ENCODE measurements around the gene FKBP1A. TPM values are rescaled to one million over a fixed set of nuclear protein-coding genes. Genes with fewer than 3 reads are reported as not detected.
A peak's percentile ranks its signal among the peaks of the same experiment; 100 is the strongest.

Gene FKBP1A
- total RNA-seq, 1 donor from 2014 or later = 187 TPM

DNA sequence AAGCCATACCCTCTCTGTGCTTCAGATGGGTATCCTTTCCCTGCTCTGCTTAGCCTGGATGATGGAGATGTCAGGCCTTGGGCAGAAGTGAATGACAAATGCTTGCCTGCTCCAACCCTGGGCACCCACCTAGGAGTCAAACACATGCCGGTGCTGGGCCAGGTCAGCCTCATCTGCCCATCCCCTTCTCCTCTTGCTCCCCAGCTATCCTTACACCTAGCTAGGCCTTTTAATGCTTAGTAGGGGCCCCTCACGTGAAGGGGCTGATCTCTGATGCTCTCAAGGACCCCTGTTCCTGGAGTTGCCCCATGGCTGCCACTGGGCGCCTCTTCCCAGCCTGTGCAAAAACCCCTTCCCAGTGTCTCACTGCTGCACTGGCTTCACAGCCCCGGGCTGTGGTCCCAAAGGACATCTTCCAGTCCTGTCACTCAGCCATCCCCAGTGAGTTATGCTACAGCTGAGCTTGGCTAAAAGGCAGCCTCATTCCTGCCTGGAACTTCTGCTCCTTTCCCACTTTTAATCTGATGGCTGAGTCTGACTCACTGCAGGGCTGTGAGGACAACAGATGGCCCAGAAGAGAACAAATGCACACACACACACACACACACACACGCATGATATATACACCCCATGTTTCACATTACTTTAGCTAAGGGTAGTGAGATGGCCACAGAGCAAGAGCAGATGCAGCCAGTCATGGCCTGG lies 51.1 kb downstream of the FKBP1A start:
- TF ChIP-seq, protein P1, sequence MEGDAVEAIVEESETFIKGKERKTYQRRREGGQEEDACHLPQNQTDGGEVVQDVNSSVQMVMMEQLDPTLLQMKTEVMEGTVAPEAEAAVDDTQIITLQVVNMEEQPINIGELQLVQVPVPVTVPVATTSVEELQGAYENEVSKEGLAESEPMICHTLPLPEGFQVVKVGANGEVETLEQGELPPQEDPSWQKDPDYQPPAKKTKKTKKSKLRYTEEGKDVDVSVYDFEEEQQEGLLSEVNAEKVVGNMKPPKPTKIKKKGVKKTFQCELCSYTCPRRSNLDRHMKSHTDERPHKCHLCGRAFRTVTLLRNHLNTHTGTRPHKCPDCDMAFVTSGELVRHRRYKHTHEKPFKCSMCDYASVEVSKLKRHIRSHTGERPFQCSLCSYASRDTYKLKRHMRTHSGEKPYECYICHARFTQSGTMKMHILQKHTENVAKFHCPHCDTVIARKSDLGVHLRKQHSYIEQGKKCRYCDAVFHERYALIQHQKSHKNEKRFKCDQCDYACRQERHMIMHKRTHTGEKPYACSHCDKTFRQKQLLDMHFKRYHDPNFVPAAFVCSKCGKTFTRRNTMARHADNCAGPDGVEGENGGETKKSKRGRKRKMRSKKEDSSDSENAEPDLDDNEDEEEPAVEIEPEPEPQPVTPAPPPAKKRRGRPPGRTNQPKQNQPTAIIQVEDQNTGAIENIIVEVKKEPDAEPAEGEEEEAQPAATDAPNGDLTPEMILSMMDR (IDR thresholded peaks at IDR 0.05) = no peak
- H3K4me1 Mint-ChIP-seq (ENCODE audit: unreplicated experiment) = peaks cover 5% of the 10 kb centered on the region
- peak; percentile 73 for DNase-seq (ENCODE audit: extremely low spot score, unreplicated experiment)
- H3K36me3 Mint-ChIP-seq (ENCODE audit: unreplicated experiment) = no peaks in the 10 kb centered on the region
- H3K27ac Mint-ChIP-seq (ENCODE audit: unreplicated experiment) = no peak overlapping the region
- H3K9me3 Mint-ChIP-seq (ENCODE audit: unreplicated experiment) = peaks cover 7% of the 10 kb centered on the region
- no peaks in the 10 kb centered on the region for H3K27me3 Mint-ChIP-seq (ENCODE audit: unreplicated experiment)
- no peak overlapping the region for H3K4me3 Mint-ChIP-seq (ENCODE audit: unreplicated experiment)

DNA sequence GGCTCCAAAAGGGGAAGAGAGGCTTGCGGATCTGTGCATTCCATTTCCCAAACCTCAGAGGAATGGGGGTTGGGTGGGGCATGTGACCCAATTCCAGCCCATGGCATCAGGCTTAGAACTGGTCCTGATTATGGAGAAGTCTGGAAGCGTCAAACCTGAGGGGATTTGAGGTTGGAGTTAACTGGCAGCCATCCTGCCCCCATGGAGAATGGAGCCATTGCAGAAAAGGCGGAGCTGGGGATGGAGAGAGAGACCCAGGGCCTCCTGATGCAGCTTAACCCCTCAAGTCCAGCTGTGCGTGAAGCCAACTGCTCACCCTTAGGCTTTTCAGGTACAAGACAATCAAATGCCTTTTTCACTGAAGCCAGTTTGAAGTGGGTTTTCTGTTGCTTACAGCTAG lies 54.1 kb downstream of the FKBP1A start:
- peaks cover 1% of the 10 kb centered on the region for H3K36me3 Mint-ChIP-seq (ENCODE audit: unreplicated experiment)
- H3K4me3 Mint-ChIP-seq (ENCODE audit: unreplicated experiment) = no peak overlapping the region

DNA sequence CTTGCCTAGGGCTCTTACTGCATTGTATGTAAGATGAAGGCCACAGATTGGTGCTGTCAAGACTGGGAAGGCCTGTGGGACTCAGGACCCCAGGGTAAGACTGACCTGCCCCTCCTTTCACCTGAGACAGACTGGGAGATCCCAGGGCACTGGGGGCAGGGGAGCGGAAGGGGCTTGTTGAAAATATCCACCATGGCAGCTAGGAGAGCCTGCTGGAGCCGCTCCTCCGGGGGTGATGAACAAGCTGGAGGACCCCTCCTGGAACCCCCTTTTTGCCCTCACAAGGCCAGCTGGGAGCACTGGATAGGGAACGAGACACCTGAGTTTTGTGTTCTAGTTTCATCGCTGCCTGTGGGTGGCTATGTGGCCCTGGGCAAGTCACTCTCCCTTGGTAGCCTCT lies 54.8 kb downstream of the FKBP1A start:
- no peaks in the 10 kb centered on the region for H3K9me3 Mint-ChIP-seq (ENCODE audit: unreplicated experiment)
- TF ChIP-seq, protein P1 (IDR thresholded peaks at IDR 0.05) = no peak
- peaks cover 4% of the 10 kb centered on the region for H3K36me3 Mint-ChIP-seq (ENCODE audit: unreplicated experiment)
- H3K27me3 Mint-ChIP-seq (ENCODE audit: unreplicated experiment) = no peaks in the 10 kb centered on the region
- no peaks in the 10 kb centered on the region for H3K4me1 Mint-ChIP-seq (ENCODE audit: unreplicated experiment)
- no peak overlapping the region for H3K27ac Mint-ChIP-seq (ENCODE audit: unreplicated experiment)
- H3K4me3 Mint-ChIP-seq (ENCODE audit: unreplicated experiment) = no peak overlapping the region
- DNase-seq (ENCODE audit: extremely low spot score, unreplicated experiment) = peak; percentile 69

More for the DNA sequence above, 54.1 kb downstream of the FKBP1A start:
- TF ChIP-seq, protein P1 (IDR thresholded peaks at IDR 0.05) = no peak
- H3K9me3 Mint-ChIP-seq (ENCODE audit: unreplicated experiment) = no peaks in the 10 kb centered on the region
- no peaks in the 10 kb centered on the region for H3K27me3 Mint-ChIP-seq (ENCODE audit: unreplicated experiment)
- peaks cover 4% of the 10 kb centered on the region for H3K4me1 Mint-ChIP-seq (ENCODE audit: unreplicated experiment)
- H3K27ac Mint-ChIP-seq (ENCODE audit: unreplicated experiment) = no peak overlapping the region
- DNase-seq (ENCODE audit: extremely low spot score, unreplicated experiment) = peak; percentile 57

DNA sequence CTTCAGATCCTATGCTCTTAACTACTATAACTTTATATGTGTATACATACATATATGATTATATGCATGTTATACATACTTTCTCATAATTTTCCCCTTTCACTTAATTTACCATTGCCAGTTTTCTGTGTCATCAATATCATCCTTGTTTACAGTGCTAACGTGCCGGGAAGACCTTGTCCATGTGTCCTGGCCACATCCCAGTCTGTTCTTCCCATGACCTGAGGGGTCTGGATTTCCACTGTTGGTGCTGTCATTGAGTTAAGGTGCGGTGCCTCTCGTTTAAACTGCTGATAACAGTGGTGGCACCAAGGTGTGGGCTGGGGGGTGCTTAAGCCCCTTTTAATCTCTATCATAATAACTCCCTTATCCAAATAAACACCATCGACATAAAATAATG lies 55.4 kb downstream of the FKBP1A start:
- no peak overlapping the region for H3K4me3 Mint-ChIP-seq (ENCODE audit: unreplicated experiment)
- no peaks in the 10 kb centered on the region for H3K4me1 Mint-ChIP-seq (ENCODE audit: unreplicated experiment)
- H3K27ac Mint-ChIP-seq (ENCODE audit: unreplicated experiment) = no peak overlapping the region
- no peak for DNase-seq (ENCODE audit: extremely low spot score, unreplicated experiment)
- no peaks in the 10 kb centered on the region for H3K27me3 Mint-ChIP-seq (ENCODE audit: unreplicated experiment)
- TF ChIP-seq, protein P1 (IDR thresholded peaks at IDR 0.05) = no peak
- H3K36me3 Mint-ChIP-seq (ENCODE audit: unreplicated experiment) = peaks cover 4% of the 10 kb centered on the region
- no peaks in the 10 kb centered on the region for H3K9me3 Mint-ChIP-seq (ENCODE audit: unreplicated experiment)

DNA sequence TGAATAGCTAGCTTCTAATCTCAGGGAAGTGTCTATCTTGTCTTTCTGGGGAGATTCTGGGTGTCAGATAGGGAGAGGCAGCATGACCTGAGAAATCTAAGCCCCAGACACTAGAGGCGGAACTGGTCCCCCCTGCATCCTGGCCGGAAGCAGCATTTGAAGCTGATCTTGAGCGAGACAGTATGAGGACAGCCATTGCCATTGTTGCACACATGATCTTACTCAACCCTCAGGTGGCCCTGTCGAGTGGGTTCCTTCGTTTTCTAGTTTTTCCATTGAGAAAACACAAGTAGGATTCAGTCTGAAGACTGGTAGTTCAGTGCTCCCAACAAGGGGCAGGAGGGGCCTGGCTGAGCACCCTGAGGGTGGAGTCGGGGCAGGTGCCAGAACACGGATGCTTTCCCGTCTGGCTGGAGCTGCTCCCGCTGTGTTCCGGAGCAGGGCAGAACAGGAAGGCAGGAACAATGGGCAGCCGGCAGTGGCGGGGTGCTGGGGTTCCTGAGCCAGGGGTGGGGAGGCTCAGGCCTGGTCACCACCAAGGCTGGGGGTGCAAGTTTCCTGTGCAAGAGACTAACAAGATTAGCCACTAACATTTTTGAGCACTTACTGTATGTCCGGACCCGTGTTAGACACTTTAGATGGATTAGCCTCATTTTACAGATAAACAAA lies 56.0 kb downstream of the FKBP1A start:
- Mint-ChIP-seq H3K9me3 (ENCODE audit: unreplicated experiment) (no peaks in the 10 kb centered on the region), H3K36me3 (ENCODE audit: unreplicated experiment) (peaks cover 5% of the 10 kb centered on the region), H3K27ac (ENCODE audit: unreplicated experiment) (no peak overlapping the region), H3K4me1 (ENCODE audit: unreplicated experiment) (no peaks in the 10 kb centered on the region), H3K4me3 (ENCODE audit: unreplicated experiment) (no peak overlapping the region), H3K27me3 (ENCODE audit: unreplicated experiment) (no peaks in the 10 kb centered on the region)
- TF ChIP-seq, protein P1 (IDR thresholded peaks at IDR 0.05) = no peak
- peak; percentile 78 for DNase-seq (ENCODE audit: extremely low spot score, unreplicated experiment)
